ENCODE results near the gene IGSF22. TPM values are rescaled to one million over a fixed set of nuclear protein-coding genes. Genes with fewer than 3 reads are reported as not detected.
A peak's percentile ranks its signal among the peaks of the same experiment; 100 is the strongest.

The IGSF22 gene
- total and polyA plus RNA-seq, 9 of the 15 experiments (the other 6 are each of a cell fraction or from before 2014, with no cell fraction given): not detected

- Histone ChIP-seq H3K27ac (ENCODE audit: extremely low read depth, low read depth, low read length) (no peak overlapping the region), H2AFZ (ENCODE audit: low read depth, low read length) (no peak overlapping the region), H3K9me3 (replicated peaks; ENCODE audit: control insufficient read depth, insufficient read depth, low read depth, low read length) (no peaks in the 10 kb centered on the region), H3K79me2 (ENCODE audit: control insufficient read depth, insufficient read depth, low read length) (no peaks in the 10 kb centered on the region), H3K9ac (ENCODE audit: insufficient read depth in 1 of 2, low read depth in 2 of 2, low read length in 2 of 2) (no peak overlapping the region), H3K4me2 (ENCODE audit: insufficient read depth, low read length) (no peak overlapping the region), H3K36me3 (ENCODE audit: control insufficient read depth, insufficient read depth, low read length) (no peaks in the 10 kb centered on the region), H3K27me3 (ENCODE audit: control insufficient read depth in 2 of 2, insufficient read depth in 2 of 2, low read length in 2 of 2) (no peaks in the 10 kb centered on the region), H3K4me1 (replicated peaks in 1 of 2; ENCODE audit: control insufficient read depth in 2 of 2, insufficient read depth in 2 of 2, low read length in 2 of 2) (no peaks in the 10 kb centered on the region; a peak in 1 of 5 replicates), H3K4me3 (no peak overlapping the region), H4K20me1 (replicated peaks; ENCODE audit: control insufficient read depth, insufficient read depth, low read length) (no peaks in the 10 kb centered on the region), H3K9me1 (ENCODE audit: control insufficient read depth, insufficient read depth, low read length) (no peaks in the 10 kb centered on the region)
- FAIRE-seq: no peak
- in situ Hi-C loops (cut with MboI): loop anchor here (5.0 to 10.0 kb wide), 2 partner anchors 75 to 403 kb away; no protein-coding TSS in a partner anchor
- no peak for ATAC-seq
- WGBS (ENCODE audit: insufficient coverage, low coverage, missing lambda C conversion rate): 2% methylated on average over 5 of the region's 5 CpGs
- DNase-seq (ENCODE audit: extremely low read depth in 1 of 4, low spot score in 3 of 4): peak in 1 of 4 experiments; percentile 18
- ChIA-PET POLR2A (interaction anchor here (0.6 kb wide), 1 partner anchor 125 kb away, joined by 3 read pairs; no protein-coding TSS in a partner anchor), CTCF (ENCODE audit: low intra/inter-chr PET ratio) (no interaction called here)
- TF ChIP-seq RFX1 (IDR thresholded peaks at IDR 0.05) (peak; percentile 61), SRSF9 (IDR thresholded peaks at IDR 0.05; ENCODE audit: borderline replicate concordance, low read depth, low read length) (no peak), SRF (CRISPR knock-in tag; IDR thresholded peaks at IDR 0.05) (peak in 1 of 2 experiments; percentile 94; a peak in 2 of 4 replicates), ZNF395 (CRISPR knock-in tag; IDR thresholded peaks at IDR 0.05) (no peak), DIDO1 (tag; IDR thresholded peaks at IDR 0.05; ENCODE audit: low read depth) (no peak), TARDBP (IDR thresholded peaks at IDR 0.05) (no peak)
- no TSS peak for BruUV-seq (replicated peaks)
- intact Hi-C loops (cut with micrococcal nuclease): no loop called here
These were observed 68.3 kb downstream of the IGSF22 start for GRCh38 chr11:18657673-18658072.

Other genes starting within 250 kb of the IGSF22 start
- 60.0 and 78.1 TPM in 2 replicates for gene TSG101, start 199.2 kb downstream of the IGSF22 start, total RNA-seq (2014; rRNA removed)
- gene TSG101, start 199.2 kb downstream of the IGSF22 start, total RNA-seq (2014; rRNA removed; fragmentation: Illumina TruSeq; extraction: Trizol): 51.8 and 53.1 TPM in 2 replicates
- gene TSG101, start 199.2 kb downstream of the IGSF22 start, total RNA-seq (2015; rRNA removed; fragmentation: Illumina TruSeq; extraction: Trizol): 67.8 and 71.0 TPM in 2 replicates
- gene TSG101, start 199.2 kb downstream of the IGSF22 start, total RNA-seq (2021): 43.5 and 46.7 TPM in 2 replicates
- gene TSG101, start 199.2 kb downstream of the IGSF22 start, polyA plus RNA-seq (2011; rRNA removed): 124 and 141 TPM in 2 replicates
- 138 and 169 TPM in 2 replicates for gene TSG101, start 199.2 kb downstream of the IGSF22 start, polyA plus RNA-seq (2014; fragmentation: Illumina TruSeq; extraction: Trizol)
- gene TSG101, start 199.2 kb downstream of the IGSF22 start, polyA plus RNA-seq (2014; fragmentation: Nextera tagmentation; extraction: Ambion mirVana): 10 to 100 TPM; 24.6 to 30.0 TPM
- 71.5 and 79.6 TPM in 2 replicates for gene TSG101, start 199.2 kb downstream of the IGSF22 start, polyA plus RNA-seq (2014; rRNA removed)
- 5.5 and 6.2 TPM in 2 replicates for gene UEVLD, start 137.5 kb downstream of the IGSF22 start, total RNA-seq (2014; rRNA removed)
- gene UEVLD, start 137.5 kb downstream of the IGSF22 start, total RNA-seq (2014; rRNA removed; fragmentation: Illumina TruSeq; extraction: Trizol): 12.6 and 15.1 TPM in 2 replicates
- gene UEVLD, start 137.5 kb downstream of the IGSF22 start, total RNA-seq (2015; rRNA removed; fragmentation: Illumina TruSeq; extraction: Trizol): 10.8 and 12.0 TPM in 2 replicates
- gene UEVLD, start 137.5 kb downstream of the IGSF22 start, total RNA-seq (2021): 7.2 and 8.4 TPM in 2 replicates
- gene UEVLD, start 137.5 kb downstream of the IGSF22 start, polyA plus RNA-seq (2011; rRNA removed): 7.8 and 11.9 TPM in 2 replicates
- 8.7 and 9.6 TPM in 2 replicates for gene UEVLD, start 137.5 kb downstream of the IGSF22 start, polyA plus RNA-seq (2014; fragmentation: Illumina TruSeq; extraction: Trizol)
- gene UEVLD, start 137.5 kb downstream of the IGSF22 start, polyA plus RNA-seq (2014; fragmentation: Nextera tagmentation; extraction: Ambion mirVana): 1 to 10 TPM; 6.3 to 7.4 TPM
- gene UEVLD, start 137.5 kb downstream of the IGSF22 start, polyA plus RNA-seq (2014; rRNA removed): 4.7 and 8.0 TPM in 2 replicates
- gene MISFA, start 126.4 kb downstream of the IGSF22 start, total RNA-seq (2014; rRNA removed): 2.7 and 6.3 TPM in 2 replicates
- 1.9 and 3.2 TPM in 2 replicates for gene MISFA, start 126.4 kb downstream of the IGSF22 start, total RNA-seq (2014; rRNA removed; fragmentation: Illumina TruSeq; extraction: Trizol)
- gene MISFA, start 126.4 kb downstream of the IGSF22 start, total RNA-seq (2015; rRNA removed; fragmentation: Illumina TruSeq; extraction: Trizol): 4.4 and 5.2 TPM in 2 replicates
- 4.7 and 6.3 TPM in 2 replicates for gene MISFA, start 126.4 kb downstream of the IGSF22 start, total RNA-seq (2021)
- gene MISFA, start 126.4 kb downstream of the IGSF22 start, polyA plus RNA-seq (2011; rRNA removed): 3.4 and 3.6 TPM in 2 replicates
- 1.6 TPM in 2 replicates for gene MISFA, start 126.4 kb downstream of the IGSF22 start, polyA plus RNA-seq (2014; fragmentation: Illumina TruSeq; extraction: Trizol)
- gene MISFA, start 126.4 kb downstream of the IGSF22 start, polyA plus RNA-seq (2014; fragmentation: Nextera tagmentation; extraction: Ambion mirVana): 1 to 10 TPM; 4.1 to 5.2 TPM
- 1.1 and 1.9 TPM in 2 replicates for gene MISFA, start 126.4 kb downstream of the IGSF22 start, polyA plus RNA-seq (2014; rRNA removed)
- gene SPTY2D1, start 91.8 kb downstream of the IGSF22 start, total RNA-seq (2014; rRNA removed): 11.1 and 16.0 TPM in 2 replicates
- gene SPTY2D1, start 91.8 kb downstream of the IGSF22 start, total RNA-seq (2014; rRNA removed; fragmentation: Illumina TruSeq; extraction: Trizol): 17.8 and 20.6 TPM in 2 replicates
- gene SPTY2D1, start 91.8 kb downstream of the IGSF22 start, total RNA-seq (2015; rRNA removed; fragmentation: Illumina TruSeq; extraction: Trizol): 19.3 and 20.0 TPM in 2 replicates
- gene SPTY2D1, start 91.8 kb downstream of the IGSF22 start, total RNA-seq (2021): 11.4 and 12.9 TPM in 2 replicates
- gene SPTY2D1, start 91.8 kb downstream of the IGSF22 start, polyA plus RNA-seq (2011; rRNA removed): 12.4 and 12.5 TPM in 2 replicates
- 17.7 and 32.1 TPM in 2 replicates for gene SPTY2D1, start 91.8 kb downstream of the IGSF22 start, polyA plus RNA-seq (2014; fragmentation: Illumina TruSeq; extraction: Trizol)
- 1 to 10 TPM; 3.2 to 6.1 TPM for gene SPTY2D1, start 91.8 kb downstream of the IGSF22 start, polyA plus RNA-seq (2014; fragmentation: Nextera tagmentation; extraction: Ambion mirVana)
- gene SPTY2D1, start 91.8 kb downstream of the IGSF22 start, polyA plus RNA-seq (2014; rRNA removed): 7.6 and 8.3 TPM in 2 replicates
- gene TMEM86A, start 27.4 kb downstream of the IGSF22 start, total RNA-seq (2014; rRNA removed): 0.45 and 1.0 TPM in 2 replicates
- gene TMEM86A, start 27.4 kb downstream of the IGSF22 start, total RNA-seq (2014; rRNA removed; fragmentation: Illumina TruSeq; extraction: Trizol): 0.22 and 0.25 TPM in 2 replicates
- 0.11 and 0.22 TPM in 2 replicates for gene TMEM86A, start 27.4 kb downstream of the IGSF22 start, total RNA-seq (2015; rRNA removed; fragmentation: Illumina TruSeq; extraction: Trizol)
- 0.74 and 1.3 TPM in 2 replicates for gene TMEM86A, start 27.4 kb downstream of the IGSF22 start, total RNA-seq (2021)
- 0.27 and 0.52 TPM in 2 replicates for gene TMEM86A, start 27.4 kb downstream of the IGSF22 start, polyA plus RNA-seq (2011; rRNA removed)
- 0.39 and 0.78 TPM in 2 replicates for gene TMEM86A, start 27.4 kb downstream of the IGSF22 start, polyA plus RNA-seq (2014; fragmentation: Illumina TruSeq; extraction: Trizol)
- not detected for gene TMEM86A, start 27.4 kb downstream of the IGSF22 start, polyA plus RNA-seq (2014; fragmentation: Nextera tagmentation; extraction: Ambion mirVana)
- 0.27 and 0.40 TPM in 2 replicates for gene TMEM86A, start 27.4 kb downstream of the IGSF22 start, polyA plus RNA-seq (2014; rRNA removed)
- gene PTPN5, start 65.6 kb upstream of the IGSF22 start, total RNA-seq (2014; rRNA removed): not detected in 2 replicates
- not detected in 2 replicates for gene PTPN5, start 65.6 kb upstream of the IGSF22 start, total RNA-seq (2014; rRNA removed; fragmentation: Illumina TruSeq; extraction: Trizol)
- gene PTPN5, start 65.6 kb upstream of the IGSF22 start, total RNA-seq (2015; rRNA removed; fragmentation: Illumina TruSeq; extraction: Trizol): not detected in 2 replicates
- gene PTPN5, start 65.6 kb upstream of the IGSF22 start, total RNA-seq (2021): not detected in 2 replicates
- not detected in 2 replicates for gene PTPN5, start 65.6 kb upstream of the IGSF22 start, polyA plus RNA-seq (2011; rRNA removed)
- gene PTPN5, start 65.6 kb upstream of the IGSF22 start, polyA plus RNA-seq (2014; fragmentation: Illumina TruSeq; extraction: Trizol): not detected in 2 replicates
- not detected for gene PTPN5, start 65.6 kb upstream of the IGSF22 start, polyA plus RNA-seq (2014; fragmentation: Nextera tagmentation; extraction: Ambion mirVana)
- not detected in 2 replicates for gene PTPN5, start 65.6 kb upstream of the IGSF22 start, polyA plus RNA-seq (2014; rRNA removed)
- gene MRGPRX1, start 213.2 kb upstream of the IGSF22 start, total RNA-seq (2014; rRNA removed): not detected in 2 replicates
- gene MRGPRX1, start 213.2 kb upstream of the IGSF22 start, total RNA-seq (2014; rRNA removed; fragmentation: Illumina TruSeq; extraction: Trizol): not detected in 2 replicates
- gene MRGPRX1, start 213.2 kb upstream of the IGSF22 start, total RNA-seq (2015; rRNA removed; fragmentation: Illumina TruSeq; extraction: Trizol): not detected in 2 replicates
- not detected in 2 replicates for gene MRGPRX1, start 213.2 kb upstream of the IGSF22 start, total RNA-seq (2021)
- not detected in 2 replicates for gene MRGPRX1, start 213.2 kb upstream of the IGSF22 start, polyA plus RNA-seq (2011; rRNA removed)
- not detected in 2 replicates for gene MRGPRX1, start 213.2 kb upstream of the IGSF22 start, polyA plus RNA-seq (2014; fragmentation: Illumina TruSeq; extraction: Trizol)
- not detected for gene MRGPRX1, start 213.2 kb upstream of the IGSF22 start, polyA plus RNA-seq (2014; fragmentation: Nextera tagmentation; extraction: Ambion mirVana)
- gene MRGPRX1, start 213.2 kb upstream of the IGSF22 start, polyA plus RNA-seq (2014; rRNA removed): not detected in 2 replicates

All from K562 (cell line).